A549 treated with ZK216348 at 1 μM for 4 hours (cell line): ENCODE measurements around the gene ORMDL3. TPM values are rescaled to one million over a fixed set of nuclear protein-coding genes. Genes with fewer than 3 reads are reported as not detected.

Experiments used
- total RNA-seq: library from RNA; stranded (reverse); fragments of 200-300 nt; extraction: Qiagen RNA extraction; gene quantifications from 5 replicates; pipeline ENCODE4 v1.2.3, GENCODE V29; 2022; ENCODE audit warnings: low read depth

The ORMDL3 gene, protein sequence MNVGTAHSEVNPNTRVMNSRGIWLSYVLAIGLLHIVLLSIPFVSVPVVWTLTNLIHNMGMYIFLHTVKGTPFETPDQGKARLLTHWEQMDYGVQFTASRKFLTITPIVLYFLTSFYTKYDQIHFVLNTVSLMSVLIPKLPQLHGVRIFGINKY
- total RNA-seq = 36.9 to 42.2 TPM (median 40.0 TPM) in 5 replicates

GRCh38 chr17:39927101-39927928 is at the start of gene ORMDL3, which contains the start of gene LRRC3C:
Gene ORMDL3, minus strand, starts transcription at chr17:39927601. Its CDS starts 3,398 bp downstream, at chr17:39924203.
Gene LRRC3C, plus strand, starts transcription at chr17:39927732. Its CDS starts 13,792 bp downstream, at chr17:39941524.

GRCh38 chr17:39962642-39963220 is 35.3 kb upstream of the ORMDL3 start, which contains the start of gene GSDMA:
Gene GSDMA, plus strand, starts transcription at chr17:39963004. Its CDS starts 2,684 bp downstream, at chr17:39965688.

Other genes starting within 250 kb of the ORMDL3 start
- gene PGAP3, start 239.5 kb downstream of the ORMDL3 start, total RNA-seq = 5.1 to 8.4 TPM (median 7.4 TPM) in 5 replicates
- gene ERBB2, start 227.5 kb downstream of the ORMDL3 start, total RNA-seq = 21.6 to 41.0 TPM (median 33.9 TPM) in 5 replicates
- gene MIEN1, start 197.1 kb downstream of the ORMDL3 start, total RNA-seq = 85.3 to 99.9 TPM (median 90.4 TPM) in 5 replicates
- 3.9 to 7.4 TPM (median 5.1 TPM) in 5 replicates for gene GRB7, start 189.7 kb downstream of the ORMDL3 start, total RNA-seq
- not detected in 5 replicates for gene IKZF3, start 63.3 kb downstream of the ORMDL3 start, total RNA-seq
- gene ZPBP2, start 59.4 kb downstream of the ORMDL3 start, total RNA-seq = not detected in 5 replicates
- 1.7 to 3.1 TPM (median 1.9 TPM) in 5 replicates for gene GSDMB, start 9.0 kb downstream of the ORMDL3 start, total RNA-seq
- gene LRRC3C, start 131 bp upstream of the ORMDL3 start, total RNA-seq = not detected in 5 replicates
- gene GSDMA, start 35.4 kb upstream of the ORMDL3 start, total RNA-seq = not detected in 5 replicates
- 136 to 184 TPM (median 177 TPM) in 5 replicates for gene PSMD3, start 53.2 kb upstream of the ORMDL3 start, total RNA-seq
- 0.19 to 0.68 TPM (median 0.22 TPM) in 4 of 5 replicates, not detected in the other for gene CSF3, start 87.8 kb upstream of the ORMDL3 start, total RNA-seq
- 33.5 to 68.4 TPM (median 57.8 TPM) in 5 replicates for gene MED24, start 126.8 kb upstream of the ORMDL3 start, total RNA-seq
- 17.1 to 27.1 TPM (median 22.3 TPM) in 5 replicates for gene THRA, start 135.4 kb upstream of the ORMDL3 start, total RNA-seq
- gene NR1D1, start 173.0 kb upstream of the ORMDL3 start, total RNA-seq = 8.8 to 11.3 TPM (median 10.3 TPM) in 5 replicates
- 55.9 to 70.2 TPM (median 69.0 TPM) in 5 replicates for gene MSL1, start 194.4 kb upstream of the ORMDL3 start, total RNA-seq
- gene CASC3, start 212.9 kb upstream of the ORMDL3 start, total RNA-seq = 43.8 to 51.0 TPM (median 48.4 TPM) in 5 replicates
- 2.1 to 3.4 TPM (median 2.9 TPM) in 5 replicates for gene RAPGEFL1, start 249.9 kb upstream of the ORMDL3 start, total RNA-seq